HG03571 (cell line): ENCODE data around the gene BICDL1.

ENCODE experiments used
- ATAC-seq: cut with Tn5 transposase; IDR thresholded peaks from one replicate; pipeline ENCODE4 v1.9.1; 2021; ENCODE audit not compliant: unreplicated experiment

The BICDL1 gene

GRCh38 chr12:120121766-120122293 is 132.8 kb downstream of the BICDL1 start:
- peak; percentile 28 for ATAC-seq

- no peak for ATAC-seq
These were observed 136.0 kb downstream of the BICDL1 start for GRCh38 chr12:120125029-120125428.

GRCh38 chr12:120125792-120126634 is 137.0 kb downstream of the BICDL1 start:
- ATAC-seq, result no peak

- ATAC-seq, result no peak
These were observed 137.6 kb downstream of the BICDL1 start for GRCh38 chr12:120126635-120127005.

GRCh38 chr12:120130011-120130410 is 141.0 kb downstream of the BICDL1 start:
- no peak for ATAC-seq

GRCh38 chr12:120131116-120131515 is 142.1 kb downstream of the BICDL1 start:
- no peak for ATAC-seq

GRCh38 chr12:120132054-120132836 is 143.2 kb downstream of the BICDL1 start:
- no peak for ATAC-seq

- ATAC-seq, result peak; percentile 87
These were observed 143.9 kb downstream of the BICDL1 start for GRCh38 chr12:120132863-120133385.

GRCh38 chr12:120134307-120134980 is 145.4 kb downstream of the BICDL1 start:
- ATAC-seq, result no peak

- no peak for ATAC-seq
These were observed 147.2 kb downstream of the BICDL1 start for GRCh38 chr12:120136093-120136770.

- no peak for ATAC-seq
These were observed 148.8 kb downstream of the BICDL1 start for GRCh38 chr12:120137833-120138232.

- no peak for ATAC-seq
These were observed 149.3 kb downstream of the BICDL1 start for GRCh38 chr12:120138366-120138765.

- ATAC-seq, result no peak
These were observed 150.9 kb downstream of the BICDL1 start for GRCh38 chr12:120139958-120140357.

- no peak for ATAC-seq
These were observed 151.6 kb downstream of the BICDL1 start for GRCh38 chr12:120140603-120141002.

GRCh38 chr12:120141336-120141735 is 152.3 kb downstream of the BICDL1 start:
- no peak for ATAC-seq

- no peak for ATAC-seq
These were observed 153.3 kb downstream of the BICDL1 start for GRCh38 chr12:120142231-120142877.
